HG02571 (cell line): ENCODE results near the gene KLF18.
"Not testable (repeated sequence)": the region's sequence is repeated elsewhere in the genome, so short reads cannot be mapped to it uniquely, and the experiment has no call there.

ENCODE experiments used
- ATAC-seq: cut with Tn5 transposase; IDR thresholded peaks from one replicate; pipeline ENCODE4 v1.9.1; 2021; ENCODE audit warnings: mild to moderate bottlenecking, moderate library complexity; ENCODE audit not compliant: unreplicated experiment

Gene KLF18

DNA sequence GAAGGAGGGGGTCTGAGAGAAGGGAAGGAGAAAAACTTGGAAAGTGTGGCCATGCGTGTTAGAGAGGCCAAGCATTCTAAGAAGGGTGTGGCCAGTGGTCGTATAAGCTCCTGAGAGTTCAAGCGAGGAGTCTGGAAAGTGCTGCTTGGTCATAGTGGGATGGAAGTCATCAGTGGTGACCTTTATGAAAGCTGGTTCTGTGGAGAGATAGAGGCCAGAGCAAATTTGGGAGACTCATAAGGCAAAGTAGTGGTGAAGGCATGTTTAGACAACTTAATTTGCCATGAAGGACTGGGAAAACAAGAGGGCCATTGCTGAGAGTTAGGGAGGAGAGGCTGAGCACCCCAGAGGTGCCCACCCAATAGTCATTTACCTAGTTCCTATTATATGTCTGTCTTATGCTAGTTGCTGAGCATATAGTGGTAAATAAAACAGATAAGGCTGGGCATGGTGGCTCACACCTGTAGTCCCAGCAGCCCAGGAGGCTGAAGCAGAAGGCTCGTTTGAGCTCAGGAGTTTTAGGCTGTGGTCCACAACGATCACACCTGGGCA lies 21.0 kb downstream of the KLF18 start:
- no peak for ATAC-seq

DNA sequence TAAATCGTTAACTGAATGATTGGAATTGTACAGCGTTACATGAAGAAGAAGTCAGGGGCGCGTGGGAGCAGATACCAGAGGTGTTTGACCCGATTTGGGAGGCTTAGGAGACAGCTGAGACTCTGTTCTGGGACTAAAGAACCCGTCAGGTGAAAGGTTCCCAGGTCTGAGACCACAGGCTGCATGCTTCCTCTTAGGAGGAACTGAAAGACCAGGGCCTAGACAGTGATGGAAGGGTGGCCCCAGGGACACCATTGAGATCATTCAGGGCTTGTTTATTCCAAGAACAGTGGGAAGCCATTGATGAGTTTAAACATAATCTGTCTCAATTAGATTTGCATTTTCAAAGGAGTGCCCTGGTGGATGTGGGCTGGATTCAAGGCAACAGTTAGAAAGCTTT lies 21.9 kb downstream of the KLF18 start:
- ATAC-seq = no peak

DNA sequence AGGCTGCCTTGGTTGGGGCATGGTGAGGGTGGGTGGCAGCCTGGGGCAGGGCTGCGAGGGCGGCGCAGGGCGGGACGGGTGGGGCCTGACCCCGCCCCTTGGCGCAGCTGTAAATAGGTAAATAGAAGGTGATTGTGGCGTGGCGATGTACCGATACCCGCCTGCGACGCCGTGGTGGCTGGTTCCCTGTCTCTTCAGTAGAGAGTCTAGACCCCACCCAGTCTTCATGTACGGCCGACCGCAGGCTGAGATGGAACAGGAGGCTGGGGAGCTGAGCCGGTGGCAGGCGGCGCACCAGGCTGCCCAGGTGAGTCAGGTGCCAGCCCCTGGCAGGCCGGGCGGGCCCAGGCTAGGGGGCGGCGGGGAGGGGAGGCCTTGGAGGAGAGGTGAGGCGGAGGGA lies 22.7 kb downstream of the KLF18 start, which contains the start of gene KLF17:
KLF17 (plus strand) TSS at position 140 of the 400 bp plus-strand sequence; CDS start at position 227, 87 bp downstream.
- no peak for ATAC-seq

GRCh38 chr1:44117272-44117671 lies 24.2 kb downstream of the KLF18 start:
- not testable (repeated sequence) for ATAC-seq

DNA sequence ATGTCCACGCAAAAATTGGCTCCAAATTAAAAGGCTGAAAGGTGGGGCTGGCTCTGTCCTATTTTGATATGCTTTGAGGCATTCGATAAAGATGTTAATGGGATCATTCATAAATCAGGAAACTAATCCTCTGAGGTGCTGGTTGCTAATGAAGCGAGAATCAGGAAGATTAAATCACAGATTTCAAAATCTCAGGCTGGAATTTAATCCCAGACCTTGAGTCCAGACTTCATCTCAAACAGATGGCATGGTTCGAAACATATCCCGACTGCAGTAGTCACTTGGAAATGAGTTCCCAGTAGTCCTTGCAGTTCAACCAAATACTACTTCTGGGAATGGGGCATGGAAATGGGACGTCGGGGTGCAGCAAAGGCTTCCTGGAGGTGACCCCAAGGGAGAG lies 27.3 kb downstream of the KLF18 start:
- ATAC-seq = no peak

DNA sequence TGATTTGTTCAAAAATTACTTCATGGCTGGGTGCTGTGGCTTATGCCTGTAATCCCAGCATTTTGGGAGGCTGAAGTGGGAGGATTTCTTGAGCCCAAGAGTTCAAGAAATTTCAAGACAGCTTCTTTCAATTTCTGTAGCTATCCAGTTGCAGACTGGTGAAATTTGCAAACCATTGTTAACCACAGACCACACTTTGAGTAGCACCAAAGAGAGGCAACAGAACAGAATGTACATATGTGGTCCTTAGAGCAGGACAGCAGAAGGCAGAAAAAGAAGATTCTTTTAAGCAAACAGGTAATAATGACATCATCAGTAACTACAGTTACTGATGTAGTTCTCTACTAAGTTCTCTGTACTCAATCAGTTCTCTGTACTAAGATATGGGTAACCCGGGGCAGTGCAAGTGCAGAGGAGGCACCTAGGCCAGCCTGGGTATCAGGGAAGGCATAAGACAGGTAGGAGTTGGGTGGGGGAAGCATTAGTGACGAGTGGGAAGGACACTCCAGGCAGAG lies 28.3 kb downstream of the KLF18 start:
- ATAC-seq = no peak

DNA sequence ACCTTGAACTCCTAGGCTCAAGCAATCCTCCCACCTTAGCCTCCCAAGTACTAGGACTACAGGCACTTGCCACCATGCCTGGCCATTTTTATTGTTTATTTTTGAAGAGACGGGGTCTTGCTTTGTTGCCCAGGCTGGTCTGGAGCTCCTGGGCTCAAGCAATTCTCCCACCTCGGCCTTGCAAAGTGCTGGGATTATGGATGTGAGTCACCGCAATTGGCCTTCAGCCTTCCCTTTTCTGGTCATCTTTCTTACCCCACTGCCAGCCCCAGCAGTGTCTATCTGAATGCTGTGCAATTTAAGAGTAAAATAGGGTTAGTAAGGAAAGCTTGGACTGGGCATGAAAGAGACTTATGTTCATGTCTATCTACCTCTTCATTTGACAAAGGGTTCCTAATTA lies 28.9 kb downstream of the KLF18 start:
- no peak for ATAC-seq

DNA sequence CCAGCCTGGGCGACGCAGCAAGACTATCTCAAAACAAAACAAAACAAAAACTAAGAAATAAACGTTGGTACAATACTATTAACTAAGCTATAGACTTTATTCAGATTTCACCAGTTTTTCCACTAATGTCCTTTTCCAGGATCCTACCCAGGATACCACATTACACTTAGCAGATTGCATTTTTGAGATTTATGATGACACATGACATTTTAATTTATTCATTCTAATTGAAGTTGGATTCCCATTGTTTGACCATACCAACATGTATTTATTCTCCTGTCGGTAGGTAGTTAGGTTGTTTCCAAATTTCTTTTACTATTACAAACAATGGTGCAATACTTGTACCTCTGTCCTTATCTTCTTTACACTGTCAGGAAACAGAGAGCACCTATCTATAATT lies 29.6 kb downstream of the KLF18 start:
- no peak for ATAC-seq

DNA sequence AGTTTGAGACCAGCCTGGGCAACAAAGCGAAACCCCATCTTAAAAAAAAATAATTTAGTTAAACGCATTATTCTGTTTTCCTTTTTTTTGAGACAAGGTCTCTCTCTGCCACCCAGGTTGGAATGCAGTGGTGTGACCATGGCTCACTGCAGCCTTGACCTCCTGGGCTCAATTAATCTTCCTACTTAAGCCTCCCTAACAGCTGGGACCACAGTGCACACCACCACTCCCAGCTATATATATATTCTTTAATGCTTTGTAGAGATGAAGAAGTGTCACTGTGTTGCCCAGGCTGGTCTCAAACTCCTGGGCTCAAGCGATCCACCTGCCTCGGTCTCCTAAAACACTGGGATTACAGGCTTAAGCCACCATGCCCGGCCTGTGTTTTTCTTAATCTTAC lies 30.5 kb downstream of the KLF18 start:
- ATAC-seq = no peak

- ATAC-seq = no peak
Observed at GRCh38 chr1:44108971-44109370, 32.5 kb downstream of the KLF18 start.

- ATAC-seq = no peak
Observed at GRCh38 chr1:44108241-44108640, 33.2 kb downstream of the KLF18 start.

- no peak for ATAC-seq
Observed at GRCh38 chr1:44105810-44106209, 35.6 kb downstream of the KLF18 start.

GRCh38 chr1:44103270-44104131 lies 37.9 kb downstream of the KLF18 start:
- no peak for ATAC-seq

DNA sequence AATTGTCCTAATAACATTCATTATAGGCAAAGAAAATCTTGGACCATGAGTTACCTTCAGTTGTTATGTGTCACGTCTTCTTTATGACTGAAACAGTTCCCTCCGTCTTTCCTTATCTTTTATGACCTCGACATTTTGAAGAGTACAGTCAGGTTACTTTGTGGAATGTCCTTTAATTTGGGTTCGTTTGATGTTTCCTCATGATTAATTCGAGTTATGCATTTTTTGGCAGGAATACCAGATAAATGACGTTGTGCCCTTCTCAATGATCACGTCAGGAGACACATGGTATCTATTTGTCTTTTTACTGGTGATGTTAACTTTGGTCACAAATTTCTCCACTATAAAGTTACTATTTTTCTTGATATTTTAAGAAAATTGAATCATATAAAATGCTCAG lies 40.1 kb downstream of the KLF18 start:
- no peak for ATAC-seq

DNA sequence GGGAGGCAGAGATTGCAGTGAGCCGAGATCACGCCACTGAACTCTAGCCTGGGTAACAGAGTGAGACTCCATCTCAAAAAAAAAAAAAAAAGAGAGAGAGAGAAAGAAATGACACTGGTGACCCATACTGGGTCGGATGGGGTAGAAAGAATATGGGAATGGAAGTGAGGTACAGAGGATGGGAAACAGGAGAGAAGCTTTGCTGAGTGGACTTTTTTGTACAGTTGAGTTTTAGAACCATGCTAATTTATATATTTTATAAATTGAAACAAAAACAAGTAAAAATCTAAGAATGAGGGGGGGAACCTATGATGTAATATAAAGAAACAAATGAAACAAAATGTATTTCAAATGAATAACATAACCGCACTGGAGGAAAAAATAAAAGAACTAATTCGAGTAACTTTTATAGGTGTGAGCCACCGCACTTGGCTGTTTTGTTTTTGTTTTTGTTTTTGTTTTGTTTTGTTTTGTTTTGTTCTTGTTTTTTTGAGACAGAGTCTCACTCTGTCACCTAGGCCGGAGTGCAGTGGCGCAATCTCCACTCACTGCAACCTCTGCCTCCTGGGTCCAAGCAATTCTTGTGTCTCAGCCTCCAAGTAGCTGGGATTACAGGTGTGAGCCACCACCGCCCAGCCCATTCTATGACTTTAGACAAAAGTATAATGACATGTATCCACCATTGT lies 41.1 kb downstream of the KLF18 start:
- no peak for ATAC-seq

DNA sequence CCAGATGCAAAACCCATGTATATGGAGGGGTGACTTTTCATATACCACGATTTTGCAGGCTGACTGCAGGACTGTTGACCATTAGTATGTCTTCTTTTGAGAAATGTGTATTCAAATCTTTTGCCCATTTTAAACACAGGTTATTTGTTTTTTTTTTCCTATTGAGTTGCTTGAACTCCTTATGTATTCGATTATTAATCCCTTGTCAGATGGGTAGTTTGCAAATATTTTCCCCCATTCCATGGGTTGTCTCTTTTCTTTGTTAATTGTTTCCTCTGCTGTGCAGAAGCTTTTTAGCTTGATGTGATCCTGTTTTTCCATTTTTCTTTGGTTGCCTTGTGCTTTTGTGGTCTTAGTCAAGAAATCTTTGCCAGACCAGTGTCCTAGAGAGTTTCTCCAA lies 47.4 kb downstream of the KLF18 start:
- no peak for ATAC-seq

GRCh38 chr1:44090429-44091252 lies 50.8 kb downstream of the KLF18 start:
- no peak for ATAC-seq

GRCh38 chr1:44089371-44090048 lies 51.9 kb downstream of the KLF18 start:
- ATAC-seq = no peak
